HCT116 (cell line): Measurements from ENCODE around the gene G6PD.

Experiments used
- CEBPB ChIP-seq: IDR thresholded peaks from 2 replicates; pipeline ENCODE4 v1.6.1; 2012; ENCODE audit warnings: low read depth
- CTCF ChIP-seq, 3 experiments: fragments of 200-600 bp in 1 of 3; sonication (generic) in 1 of 3; IDR thresholded peaks in 2 of 3; conservative IDR thresholded peaks in 1 of 3; 2 replicates each; pipeline ENCODE4 v1.5.1; 2012 to 2017; ENCODE audit warnings: low read depth in 2 of 3, low read length in 2 of 3, antibody characterized with exemption in 1 of 3, borderline replicate concordance in 1 of 3, control low read depth in 1 of 3, mild to moderate bottlenecking in 1 of 3, mixed read lengths in 1 of 3, mixed run types in 1 of 3, moderate library complexity in 1 of 3; ENCODE audit not compliant: insufficient read depth in 1 of 3
- EZH2 ChIP-seq: fragments of 200-600 bp; sonication (generic); IDR thresholded peaks from 2 replicates; pipeline ENCODE4 v1.6.1; 2017; ENCODE audit warnings: antibody characterized with exemption, mixed run types
- EZH2phosphoT487 ChIP-seq: fragments of 200-600 bp; IDR thresholded peaks from 2 replicates; pipeline ENCODE4 v1.6.1; 2018; ENCODE audit warnings: antibody characterized with exemption, borderline replicate concordance
- JUND ChIP-seq: IDR thresholded peaks from 2 replicates; pipeline ENCODE4 v1.6.1; 2012
- POLR2A ChIP-seq: IDR thresholded peaks from 2 replicates; pipeline ENCODE4 v1.7.0; 2011; ENCODE audit warnings: borderline replicate concordance; ENCODE audit not compliant: insufficient read depth, insufficient read length; ENCODE audit errors: extremely low read depth
- POLR2AphosphoS5 ChIP-seq: IDR thresholded peaks from 2 replicates; pipeline ENCODE4 v1.6.1; 2011; ENCODE audit warnings: mild to moderate bottlenecking, low read depth, low read length, moderate library complexity
- RAD21 ChIP-seq: IDR thresholded peaks from 2 replicates; pipeline ENCODE4 v1.6.1; 2012; ENCODE audit warnings: low read depth, mild to moderate bottlenecking
- REST ChIP-seq: IDR thresholded peaks from 2 replicates; pipeline ENCODE4 v1.6.1; 2012; ENCODE audit warnings: low read depth
- SRF ChIP-seq: IDR thresholded peaks from 2 replicates; pipeline ENCODE4 v1.6.1; 2012; ENCODE audit warnings: low read depth
- ZBTB33 ChIP-seq: IDR thresholded peaks from 2 replicates; pipeline ENCODE4 v1.6.1; 2011; ENCODE audit warnings: mild to moderate bottlenecking, low read length, moderate library complexity; ENCODE audit not compliant: insufficient replicate concordance; ENCODE audit errors: extremely low read depth
- ZNF274 ChIP-seq: fragments of 200-500 bp; sonication (Bioruptor generic); IDR thresholded peaks from 2 replicates; pipeline ENCODE4 v1.6.1; 2014; ENCODE audit warnings: mild to moderate bottlenecking, low read depth, low read length, inconsistent platforms

- TF ChIP-seq REST (no peak), CTCF (IDR thresholded peaks at IDR 0.05 in 2 of 3, conservative IDR thresholded peaks at IDR 0.05 in 1 of 3; ENCODE audit: borderline replicate concordance in 1 of 3, insufficient read depth in 1 of 3, low read depth in 2 of 3, low read length in 2 of 3) (no peak), POLR2AphosphoS5 (no peak), ZNF274 (no peak), EZH2 (no peak), JUND (no peak), ZBTB33 (no peak), POLR2A (no peak), CEBPB (no peak), EZH2phosphoT487 (no peak), SRF (no peak), RAD21 (no peak)
Observed at GRCh38 chrX:154541896-154542722, 4.5 kb downstream of the G6PD start.
